HEK293T (cell line): ENCODE results near the gene KMT2C.
A peak's percentile ranks its signal among the peaks of the same experiment; 100 is the strongest.
"Not testable (repeated sequence)": the region's sequence is repeated elsewhere in the genome, so short reads cannot be mapped to it uniquely, and the experiment has no call there.

Experiments used
- CTCF ChIA-PET: fragments of 350-600 bp; formaldehyde crosslinking; extraction: SDS; loops from one replicate; lab custom pipeline; 2021; ENCODE audit warnings: antibody characterized with exemption, inconsistent platforms; lab: Yijun Ruan, JAX
- POLR2A ChIA-PET: fragments of 350-600 bp; formaldehyde crosslinking; extraction: SDS; loops from one replicate; lab custom pipeline; 2020; ENCODE audit warnings: antibody characterized with exemption, inconsistent platforms; lab: Yijun Ruan, JAX
- DNase-seq: peaks from one replicate; pipeline ENCODE4 v3.0.0; 2012; ENCODE audit warnings: mixed read lengths; ENCODE audit errors: extremely low spot score
- BHLHE40 ChIP-seq: fragments of 450-650 bp; IDR thresholded peaks from 2 replicates; pipeline ENCODE4 v1.6.1; 2016; ENCODE audit warnings: mild to moderate bottlenecking, moderate library complexity, borderline replicate concordance
- CTBP1 ChIP-seq: fragments of 450-650 bp; IDR thresholded peaks from 2 replicates; pipeline ENCODE4 v1.6.1; 2016; ENCODE audit warnings: borderline replicate concordance
- ELF4 ChIP-seq: fragments of 450-650 bp; IDR thresholded peaks from 2 replicates; pipeline ENCODE4 v1.6.1; 2017; ENCODE audit warnings: antibody characterized with exemption
- FOXA1 ChIP-seq: fragments of 450-650 bp; IDR thresholded peaks from 2 replicates; pipeline ENCODE4 v1.6.1; 2016; ENCODE audit warnings: mild to moderate bottlenecking
- FOXK2 ChIP-seq: fragments of 450-650 bp; IDR thresholded peaks from 2 replicates; pipeline ENCODE4 v1.6.1; 2016; ENCODE audit warnings: mild to moderate bottlenecking
- FOXM1 ChIP-seq: fragments of 450-650 bp; IDR thresholded peaks from 2 replicates; pipeline ENCODE4 v1.6.1; 2017; ENCODE audit warnings: mild to moderate bottlenecking, borderline replicate concordance
- HDGF ChIP-seq: fragments of 450-650 bp; IDR thresholded peaks from 2 replicates; pipeline ENCODE4 v1.6.1; 2017; ENCODE audit warnings: antibody characterized with exemption, borderline replicate concordance
- L3MBTL2 ChIP-seq: fragments of 450-650 bp; conservative IDR thresholded peaks from 2 replicates; pipeline ENCODE4 v1.6.1; 2016; ENCODE audit warnings: mild to moderate bottlenecking
- LEF1 ChIP-seq: fragments of 450-650 bp; IDR thresholded peaks from 2 replicates; pipeline ENCODE4 v1.6.1; 2017; ENCODE audit warnings: mild to moderate bottlenecking, borderline replicate concordance
- NFRKB ChIP-seq: fragments of 450-650 bp; IDR thresholded peaks from 2 replicates; pipeline ENCODE4 v1.6.1; 2016; ENCODE audit warnings: mild to moderate bottlenecking, moderate library complexity
- PKNOX1 ChIP-seq: fragments of 450-650 bp; IDR thresholded peaks from 2 replicates; pipeline ENCODE4 v1.6.1; 2016
- SP1 ChIP-seq: fragments of 450-650 bp; IDR thresholded peaks from 2 replicates; pipeline ENCODE4 v1.6.1; 2017
- SUZ12 ChIP-seq: fragments of 450-650 bp; IDR thresholded peaks from 2 replicates; pipeline ENCODE4 v1.6.1; 2016; ENCODE audit warnings: mild to moderate bottlenecking
- ZNF384 ChIP-seq: fragments of 450-650 bp; IDR thresholded peaks from 2 replicates; pipeline ENCODE4 v1.6.1; 2016

The KMT2C gene

DNA sequence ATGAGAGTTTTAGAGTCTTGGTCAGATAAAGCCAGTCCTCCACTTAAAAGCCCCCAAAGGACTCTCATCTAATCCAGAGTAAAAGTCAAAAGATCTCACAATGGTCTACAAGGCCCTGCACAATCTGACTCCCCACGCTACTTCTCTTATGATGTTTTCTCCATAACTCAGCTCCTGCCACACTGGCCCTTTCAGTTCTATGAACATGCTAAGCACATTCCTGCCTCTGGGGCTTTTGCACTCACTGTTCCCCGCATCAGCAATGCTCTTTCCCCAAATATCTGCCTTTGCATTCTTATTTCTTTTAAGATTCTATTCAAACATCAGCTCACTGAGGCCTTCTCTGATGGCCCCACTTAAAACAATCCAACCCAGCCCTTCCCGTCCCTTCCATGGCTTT is 41.6 kb downstream of the KMT2C start:
- peak; percentile 52 for DNase-seq
- TF ChIP-seq PKNOX1, result peak; percentile 67
- POLR2A ChIA-PET, result not testable (repeated sequence)
- CTCF ChIA-PET, result interaction anchor here (0.5 to 1.5 kb wide), 6 partner anchors 10 to 690 kb away, joined by 3 to 7 read pairs (median 4); no protein-coding TSS in a partner anchor

DNA sequence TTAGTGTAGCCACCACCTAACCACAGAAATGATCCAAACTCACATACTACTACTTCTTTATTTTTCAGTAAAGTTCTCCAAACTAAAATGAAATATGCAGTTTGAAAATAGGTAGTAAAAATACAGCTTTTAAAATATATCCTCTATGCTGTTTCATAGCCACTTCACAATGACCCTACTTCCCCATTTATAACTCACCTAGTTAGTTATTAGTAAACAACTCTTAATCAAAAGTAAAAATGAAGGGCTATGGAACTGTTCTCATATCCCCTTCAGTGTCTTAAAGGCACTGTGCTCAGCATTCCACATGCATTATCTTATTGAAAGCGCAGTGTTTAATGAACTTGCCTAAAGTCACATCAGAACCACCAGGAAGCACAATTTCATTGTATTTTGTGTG is 43.5 kb downstream of the KMT2C start:
- DNase-seq, result no peak
- POLR2A ChIA-PET, result no interaction called here
- no peak for TF ChIP-seq SP1
- no peak for TF ChIP-seq ELF4
- TF ChIP-seq L3MBTL2, result no peak
- TF ChIP-seq FOXA1, result no peak
- TF ChIP-seq LEF1, result no peak
- no peak for TF ChIP-seq FOXK2
- no peak for TF ChIP-seq ZNF384
- no peak for TF ChIP-seq CTBP1
- no peak for TF ChIP-seq HDGF
- TF ChIP-seq NFRKB, result no peak
- CTCF ChIA-PET, result interaction anchor here (0.6 kb wide), 1 partner anchor 13 kb away, joined by 5 read pairs; no protein-coding TSS in a partner anchor

- CTCF ChIA-PET, DNase-seq, POLR2A ChIA-PET: not testable (repeated sequence)
These were observed 49.6 kb downstream of the KMT2C start for GRCh38 chr7:152386136-152386764.

DNA sequence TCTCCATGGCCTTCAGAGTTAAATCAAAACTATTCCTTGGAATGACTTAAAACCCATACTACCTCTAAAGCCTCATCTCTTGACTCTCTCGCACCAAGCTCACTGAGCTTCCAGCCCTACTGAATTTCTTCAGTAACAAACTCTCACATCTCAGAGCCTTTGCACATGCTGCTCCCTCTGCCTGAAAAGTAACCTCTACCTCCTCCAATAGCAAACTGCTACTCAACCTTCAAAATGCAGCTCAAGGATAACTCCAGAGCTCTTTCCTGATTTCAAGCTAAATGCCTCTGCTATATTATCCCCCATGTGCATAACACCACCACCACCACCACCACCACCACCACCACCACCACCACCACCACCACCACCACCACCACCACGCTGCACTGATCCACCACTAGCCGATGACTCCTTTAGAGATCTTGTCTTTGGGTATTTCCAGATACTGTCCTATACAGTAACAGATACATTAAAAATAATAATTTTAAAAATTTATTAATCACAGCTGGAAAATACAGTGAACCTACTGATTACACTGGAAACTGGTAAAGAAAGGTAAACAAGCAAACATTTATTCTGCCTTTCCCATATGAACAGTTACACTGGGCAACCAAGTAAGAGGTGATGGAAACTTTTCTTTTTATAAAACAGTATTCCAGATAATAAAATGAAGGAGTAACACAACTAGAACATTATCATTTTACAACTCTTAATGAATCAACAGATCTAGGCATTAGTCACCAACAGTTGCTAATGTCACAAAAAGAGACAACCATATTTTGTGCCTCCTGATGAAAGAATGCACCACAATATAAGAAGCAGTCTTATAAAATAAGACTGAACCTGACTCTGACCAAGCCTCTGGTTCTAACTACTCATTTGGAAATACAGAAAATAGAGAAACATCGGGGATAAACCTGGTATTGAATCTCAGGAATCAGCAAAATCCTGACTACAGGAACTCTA is 51.3 kb downstream of the KMT2C start:
- POLR2A ChIA-PET, DNase-seq: not testable (repeated sequence)
- CTCF ChIA-PET, result interaction anchor here (0.7 kb wide), 1 partner anchor 900 kb away, joined by 3 read pairs; no protein-coding TSS in a partner anchor

DNA sequence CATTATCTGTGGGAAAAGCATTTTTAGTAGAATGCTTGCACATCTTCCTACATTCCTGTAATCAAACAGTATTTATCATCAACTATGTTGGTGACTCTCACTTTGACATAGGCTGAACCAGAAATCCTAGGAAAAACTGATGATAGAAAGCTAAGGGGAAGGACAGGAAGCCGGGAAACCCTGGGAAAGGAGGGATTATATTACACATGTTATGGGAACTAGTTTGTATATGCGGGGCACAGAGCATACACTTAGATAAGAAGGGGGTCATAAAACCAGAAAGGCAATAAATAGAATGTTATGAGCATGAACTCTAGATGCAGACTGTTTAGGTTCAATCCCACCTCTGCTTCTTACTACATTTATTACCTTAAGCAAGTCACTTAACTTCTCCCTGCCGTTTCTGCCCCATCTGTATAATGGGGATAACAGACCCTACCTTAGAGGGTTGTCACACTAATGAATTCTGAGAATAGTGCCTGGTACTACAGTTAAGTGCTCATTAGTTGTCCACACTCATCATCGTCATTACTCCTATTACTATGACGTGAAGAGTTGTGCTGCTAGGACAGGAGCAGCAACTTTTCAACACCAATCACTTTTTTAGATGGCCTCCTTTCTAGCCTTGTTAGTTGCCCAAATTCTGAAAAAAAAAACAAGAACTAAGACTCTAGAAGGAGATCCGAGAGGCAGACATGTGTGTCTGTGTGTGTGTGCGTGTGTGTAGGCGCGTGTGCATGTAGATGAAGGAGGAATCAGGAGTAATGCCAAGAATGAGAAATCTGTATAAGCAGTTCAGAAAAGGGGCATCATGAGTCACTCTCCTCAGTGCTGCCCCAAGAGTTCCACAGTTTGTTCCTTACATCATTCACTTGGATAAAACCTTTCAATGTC is 52.2 kb downstream of the KMT2C start:
- POLR2A ChIA-PET, result no interaction called here
- DNase-seq, result no peak
- peak; percentile 81; the same call in 1 of the 2 replicates for TF ChIP-seq CTBP1
- no peak for TF ChIP-seq BHLHE40
- no peak for TF ChIP-seq SUZ12
- TF ChIP-seq ELF4, result no peak
- no peak for TF ChIP-seq L3MBTL2
- TF ChIP-seq PKNOX1, result peak; percentile 32; the same call in 1 of the 2 replicates
- TF ChIP-seq FOXM1, result 0 out of 2 replicates have a peak, but pooled peaks have one; percentile 25
- CTCF ChIA-PET, result no interaction called here

DNA sequence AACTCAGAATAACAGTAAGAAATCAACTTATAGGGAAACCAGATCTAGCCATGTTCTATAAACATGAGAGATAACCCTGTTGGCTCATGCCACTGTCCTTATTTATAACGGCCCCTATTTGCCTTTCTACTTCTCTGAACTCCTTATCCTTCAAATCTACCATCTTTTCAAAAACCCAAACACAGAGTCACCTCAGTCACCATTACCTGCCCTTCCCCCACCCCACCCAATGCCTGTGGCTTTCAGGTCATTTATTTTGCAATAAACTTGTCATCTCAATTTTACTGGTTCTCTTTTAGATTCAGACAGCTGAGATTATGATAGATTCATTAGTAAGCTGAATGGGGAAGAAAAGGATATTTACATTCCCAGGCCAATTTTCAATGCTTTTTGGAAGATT is 53.6 kb downstream of the KMT2C start:
- TF ChIP-seq SP1 (no peak), PKNOX1 (peak; percentile 94), CTBP1 (peak; percentile 65; the same call in 1 of the 2 replicates)
- POLR2A ChIA-PET, result no interaction called here
- DNase-seq, result no peak
- CTCF ChIA-PET, result interaction anchor here (0.6 to 1.5 kb wide), 3 partner anchors 12 to 294 kb away, joined by 3 to 7 read pairs (median 3); no protein-coding TSS in a partner anchor

GRCh38 chr7:152380931-152381578 is 54.7 kb downstream of the KMT2C start:
- CTCF ChIA-PET, result interaction anchor here (1.5 kb wide), 1 partner anchor 13 kb away, joined by 7 read pairs; no protein-coding TSS in a partner anchor
- POLR2A ChIA-PET, DNase-seq: not testable (repeated sequence)

DNA sequence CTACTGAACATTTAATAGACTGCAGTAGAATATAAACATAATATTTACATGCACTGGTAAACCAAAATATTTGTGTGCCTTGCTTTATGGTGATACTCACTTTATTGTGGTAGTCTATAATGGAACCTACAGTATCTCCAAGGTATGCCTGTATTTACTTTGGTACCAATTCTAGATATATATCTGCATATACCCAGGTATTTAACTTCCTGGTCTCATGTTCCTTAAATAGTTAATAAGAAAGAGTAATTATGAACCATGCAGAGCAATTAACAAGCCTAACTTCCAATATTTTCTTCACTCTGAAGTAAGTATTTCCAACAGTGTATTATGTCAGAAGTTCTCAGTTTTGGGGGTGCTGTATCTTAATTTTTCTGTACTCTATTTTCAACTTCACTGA is 57.3 kb downstream of the KMT2C start:
- POLR2A ChIA-PET, DNase-seq, CTCF ChIA-PET: not testable (repeated sequence)

- CTCF ChIA-PET, POLR2A ChIA-PET, DNase-seq: not testable (repeated sequence)
These were observed 58.9 kb downstream of the KMT2C start for GRCh38 chr7:152376716-152377484.
